ENCODE results near the gene DPYD. TPM values are rescaled to one million over a fixed set of nuclear protein-coding genes. Genes with fewer than 3 reads are reported as not detected.

DPYD gene
- total and polyA plus RNA-seq, 4 experiments from 2014 or later: 49.7 to 58.4 (median 51.9) TPM

GRCh38 chr1:97424209-97424608 is 496.6 kb downstream of the DPYD start:
- Histone ChIP-seq H3K4me3 (ENCODE audit: low read length in 2 of 2) (no peak overlapping the region), H3K27me3 (ENCODE audit: insufficient read depth, low read length) (no peaks in the 10 kb centered on the region), H3K9me3 (ENCODE audit: control insufficient read depth in 1 of 2, low read length in 2 of 2) (no peaks in the 10 kb centered on the region), H3K36me3 (ENCODE audit: insufficient read depth, low read length) (no peaks in the 10 kb centered on the region), H3K27ac (ENCODE audit: low read depth, low read length) (no peak overlapping the region), H3K4me1 (ENCODE audit: insufficient read depth, low read length) (no peaks in the 10 kb centered on the region)
- Mint-ChIP-seq H3K36me3 (peaks cover 9 to 30% of the 10 kb centered on the region in 2 donors), H3K9me3 (no peaks in the 10 kb centered on the region), H3K4me1 (peaks cover 0 to 5% (median under 1%) of the 10 kb centered on the region in 4 donors), H3K27me3 (no peaks in the 10 kb centered on the region), H3K4me3 (no peak overlapping the region), H3K27ac (no peak overlapping the region)
- CTCF ChIA-PET (ENCODE audit: partially characterized antibody): no interaction called here
- POLR2A ChIA-PET (ENCODE audit: partially characterized antibody): no interaction called here
- intact Hi-C loops (cut with micrococcal nuclease): no loop called here
- no peak for DNase-seq

DNA sequence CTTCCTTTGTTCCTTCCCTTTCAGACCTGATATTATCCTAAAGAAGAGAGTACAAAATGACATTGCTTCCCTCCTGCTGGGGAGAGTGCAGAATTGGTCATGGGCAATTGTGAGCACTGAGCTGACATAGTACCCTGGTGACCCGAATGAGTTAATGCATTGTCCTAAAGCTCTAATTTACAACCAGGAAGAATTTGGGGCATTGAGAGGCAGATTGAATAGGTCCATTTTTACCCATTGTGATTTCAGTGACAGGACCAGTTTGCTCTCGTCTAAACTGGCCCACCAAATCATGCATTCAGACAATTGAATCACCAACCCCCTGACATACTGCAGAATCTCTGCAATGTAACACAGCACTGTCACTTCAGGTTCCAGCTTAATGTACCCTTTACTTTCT is 497.4 kb downstream of the DPYD start:
- no peaks in the 10 kb centered on the region for H3K9me3 ChIP-seq (ENCODE audit: control insufficient read depth in 1 of 2, low read length in 2 of 2)
- intact Hi-C loops (cut with micrococcal nuclease): no loop called here
- POLR2A ChIA-PET (ENCODE audit: partially characterized antibody): no interaction called here
- H3K4me3 ChIP-seq (ENCODE audit: low read length in 2 of 2): no peak overlapping the region
- H3K27me3 Mint-ChIP-seq: no peaks in the 10 kb centered on the region
- no peaks in the 10 kb centered on the region for H3K27me3 ChIP-seq (ENCODE audit: insufficient read depth, low read length)
- no peaks in the 10 kb centered on the region for H3K36me3 ChIP-seq (ENCODE audit: insufficient read depth, low read length)
- no peak overlapping the region for H3K27ac Mint-ChIP-seq
- no peaks in the 10 kb centered on the region for H3K4me1 ChIP-seq (ENCODE audit: insufficient read depth, low read length)
- H3K36me3 Mint-ChIP-seq: peaks cover 9 to 37% of the 10 kb centered on the region in 2 donors
- peaks cover 0 to 5% (median under 1%) of the 10 kb centered on the region in 4 donors for H3K4me1 Mint-ChIP-seq
- CTCF ChIA-PET (ENCODE audit: partially characterized antibody): no interaction called here
- no peak overlapping the region for H3K27ac ChIP-seq (ENCODE audit: low read depth, low read length)
- no peaks in the 10 kb centered on the region for H3K9me3 Mint-ChIP-seq
- DNase-seq: no peak
- H3K4me3 Mint-ChIP-seq: no peak overlapping the region

DNA sequence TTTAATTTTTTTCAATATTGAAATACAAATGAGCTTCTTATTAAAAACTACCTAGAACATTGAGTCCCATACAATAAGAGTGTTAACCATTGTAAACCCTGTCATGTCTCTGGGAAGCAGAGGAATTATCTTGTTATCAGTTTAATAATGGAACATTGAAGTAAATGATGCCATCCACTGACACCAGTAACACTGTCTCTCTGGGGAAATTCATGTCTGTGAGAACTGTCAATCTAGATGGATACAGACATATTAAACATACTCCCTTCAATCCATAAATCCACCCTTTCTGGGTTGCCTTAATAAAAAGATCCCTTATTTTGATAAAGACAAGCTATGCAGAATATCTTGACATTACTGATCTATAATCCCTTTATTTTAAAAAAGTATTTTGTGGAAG is 503.2 kb downstream of the DPYD start:
- H3K4me1 Mint-ChIP-seq: no peaks in the 10 kb centered on the region
- no peak overlapping the region for H3K27ac Mint-ChIP-seq
- H3K27ac ChIP-seq (ENCODE audit: low read depth, low read length): no peak overlapping the region
- peaks cover 6 to 40% of the 10 kb centered on the region in 2 donors for H3K36me3 Mint-ChIP-seq
- H3K4me1 ChIP-seq (ENCODE audit: insufficient read depth, low read length): no peaks in the 10 kb centered on the region
- no peaks in the 10 kb centered on the region for H3K9me3 Mint-ChIP-seq
- intact Hi-C loops (cut with micrococcal nuclease): no loop called here
- ChIA-PET CTCF (ENCODE audit: partially characterized antibody) (no interaction called here), POLR2A (ENCODE audit: partially characterized antibody) (interaction anchor here (0.6 kb wide), 1 partner anchor 8 kb away, joined by 3 read pairs; no protein-coding TSS in a partner anchor)
- no peaks in the 10 kb centered on the region for H3K27me3 Mint-ChIP-seq
- no peak for DNase-seq
- no peak overlapping the region for H3K4me3 ChIP-seq (ENCODE audit: low read length in 2 of 2)
- H3K9me3 ChIP-seq (ENCODE audit: control insufficient read depth in 1 of 2, low read length in 2 of 2): no peaks in the 10 kb centered on the region
- no peaks in the 10 kb centered on the region for H3K36me3 ChIP-seq (ENCODE audit: insufficient read depth, low read length)
- H3K27me3 ChIP-seq (ENCODE audit: insufficient read depth, low read length): no peaks in the 10 kb centered on the region
- H3K4me3 Mint-ChIP-seq: no peak overlapping the region

DNA sequence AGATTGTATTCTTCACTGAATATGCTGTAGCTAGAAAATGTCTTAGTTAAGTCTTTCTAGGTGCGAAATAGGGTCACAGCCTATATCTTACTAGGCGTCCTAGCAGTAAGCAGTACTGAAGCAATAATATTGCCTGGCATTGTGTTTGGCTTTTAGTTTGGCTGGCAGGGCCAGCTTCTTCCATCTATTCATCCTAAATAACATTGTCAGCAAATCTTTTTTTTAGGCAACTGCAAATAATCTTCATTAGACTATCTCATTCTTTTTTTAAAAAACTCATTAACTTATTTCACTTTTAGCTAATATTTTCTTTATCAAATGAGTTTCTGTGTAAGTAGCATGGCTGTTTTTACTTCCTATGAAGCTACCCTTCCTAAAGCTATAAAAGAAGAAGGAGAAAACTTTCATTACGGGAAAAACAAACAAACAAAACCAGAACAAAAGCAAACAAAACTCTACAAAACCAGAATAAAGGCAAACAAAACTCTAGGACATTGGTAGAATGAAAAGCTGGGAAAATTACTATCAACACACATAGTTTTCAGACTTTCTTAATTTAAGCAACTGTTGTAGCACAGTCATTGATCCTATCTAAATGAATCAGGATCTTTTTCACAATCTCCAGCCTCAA is 506.0 kb downstream of the DPYD start:
- Mint-ChIP-seq H3K27me3 (no peaks in the 10 kb centered on the region), H3K36me3 (peaks cover 8 to 28% of the 10 kb centered on the region in 2 donors), H3K4me3 (no peak overlapping the region), H3K27ac (no peak overlapping the region), H3K9me3 (no peaks in the 10 kb centered on the region), H3K4me1 (no peaks in the 10 kb centered on the region)
- H3K4me1 ChIP-seq (ENCODE audit: insufficient read depth, low read length): no peaks in the 10 kb centered on the region
- H3K27ac ChIP-seq (ENCODE audit: low read depth, low read length): no peak overlapping the region
- no peaks in the 10 kb centered on the region for H3K9me3 ChIP-seq (ENCODE audit: control insufficient read depth in 1 of 2, low read length in 2 of 2)
- no peaks in the 10 kb centered on the region for H3K27me3 ChIP-seq (ENCODE audit: insufficient read depth, low read length)
- no peaks in the 10 kb centered on the region for H3K36me3 ChIP-seq (ENCODE audit: insufficient read depth, low read length)
- intact Hi-C loops (cut with micrococcal nuclease): no loop called here
- ChIA-PET CTCF (ENCODE audit: partially characterized antibody) (interaction anchor here (1.5 kb wide), 1 partner anchor 8 kb away, joined by 3 read pairs; no protein-coding TSS in a partner anchor), POLR2A (ENCODE audit: partially characterized antibody) (no interaction called here)
- H3K4me3 ChIP-seq (ENCODE audit: low read length in 2 of 2): no peak overlapping the region
- no peak for DNase-seq

DNA sequence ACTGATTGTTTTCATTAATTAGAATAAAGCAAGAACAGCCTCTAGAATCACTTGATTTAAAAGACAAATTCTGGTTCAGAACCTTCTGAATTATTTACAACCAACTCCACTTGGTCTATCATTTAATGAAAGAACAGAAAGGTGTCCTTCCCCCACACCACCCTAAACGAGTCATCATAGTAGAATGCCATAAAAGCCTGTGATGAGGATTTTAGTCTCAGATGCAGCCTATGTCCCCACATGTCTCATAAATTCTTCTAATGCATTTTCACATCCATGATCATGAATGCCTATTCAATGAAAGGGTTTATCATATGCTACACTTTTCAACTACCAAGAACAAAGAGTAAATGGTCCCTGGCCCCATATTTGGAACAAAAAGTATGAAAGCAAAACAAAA is 508.1 kb downstream of the DPYD start:
- ChIA-PET POLR2A (ENCODE audit: partially characterized antibody) (no interaction called here), CTCF (ENCODE audit: partially characterized antibody) (no interaction called here)
- Histone ChIP-seq H3K9me3 (ENCODE audit: control insufficient read depth in 1 of 2, low read length in 2 of 2) (no peaks in the 10 kb centered on the region), H3K4me3 (ENCODE audit: low read length in 2 of 2) (no peak overlapping the region), H3K27me3 (ENCODE audit: insufficient read depth, low read length) (no peaks in the 10 kb centered on the region), H3K27ac (ENCODE audit: low read depth, low read length) (no peak overlapping the region), H3K4me1 (ENCODE audit: insufficient read depth, low read length) (no peaks in the 10 kb centered on the region), H3K36me3 (ENCODE audit: insufficient read depth, low read length) (no peaks in the 10 kb centered on the region)
- intact Hi-C loops (cut with micrococcal nuclease): no loop called here
- Mint-ChIP-seq H3K9me3 (no peaks in the 10 kb centered on the region), H3K4me3 (no peak overlapping the region), H3K27ac (no peak overlapping the region), H3K27me3 (no peaks in the 10 kb centered on the region), H3K36me3 (peaks cover 24 to 35% of the 10 kb centered on the region in 2 donors), H3K4me1 (no peaks in the 10 kb centered on the region)
- no peak for DNase-seq

DNA sequence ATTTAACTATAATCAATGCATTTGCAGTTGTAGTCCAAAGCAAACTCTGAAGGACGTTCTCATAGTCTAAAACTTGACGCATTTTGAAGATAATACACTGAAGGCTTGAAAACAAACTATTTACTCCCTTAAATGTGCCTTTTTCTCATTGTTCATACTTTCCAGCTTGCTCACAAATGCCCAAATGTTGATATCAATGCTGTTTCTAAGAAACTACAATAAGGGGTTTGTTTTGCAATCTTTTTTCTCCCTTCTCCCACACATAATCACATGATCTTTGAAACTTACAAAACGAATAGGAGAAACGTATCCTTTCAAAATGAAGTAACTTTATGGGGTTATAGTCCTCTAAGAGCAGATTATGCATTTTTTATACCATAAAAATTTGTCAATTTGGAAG is 508.7 kb downstream of the DPYD start:
- H3K36me3 ChIP-seq (ENCODE audit: insufficient read depth, low read length): no peaks in the 10 kb centered on the region
- no peaks in the 10 kb centered on the region for H3K4me1 ChIP-seq (ENCODE audit: insufficient read depth, low read length)
- intact Hi-C loops (cut with micrococcal nuclease): no loop called here
- no peak overlapping the region for H3K4me3 Mint-ChIP-seq
- no peaks in the 10 kb centered on the region for H3K9me3 ChIP-seq (ENCODE audit: control insufficient read depth in 1 of 2, low read length in 2 of 2)
- no peaks in the 10 kb centered on the region for H3K27me3 Mint-ChIP-seq
- no peak overlapping the region for H3K27ac ChIP-seq (ENCODE audit: low read depth, low read length)
- ChIA-PET CTCF (ENCODE audit: partially characterized antibody) (no interaction called here), POLR2A (ENCODE audit: partially characterized antibody) (no interaction called here)
- no peak for DNase-seq
- H3K9me3 Mint-ChIP-seq: peaks cover 0 to 2% (median 0%) of the 10 kb centered on the region in 8 donors
- H3K27ac Mint-ChIP-seq: no peak overlapping the region
- H3K36me3 Mint-ChIP-seq: peaks cover 30 to 39% of the 10 kb centered on the region in 2 donors
- H3K27me3 ChIP-seq (ENCODE audit: insufficient read depth, low read length): no peaks in the 10 kb centered on the region
- H3K4me1 Mint-ChIP-seq: peaks cover 0 to 1% (median 0%) of the 10 kb centered on the region in 4 donors
- H3K4me3 ChIP-seq (ENCODE audit: low read length in 2 of 2): no peak overlapping the region

GRCh38 chr1:97396463-97396862 is 524.4 kb downstream of the DPYD start:
- H3K9me3 Mint-ChIP-seq: peaks cover 0 to 8% (median 5%) of the 10 kb centered on the region in 8 donors
- Histone ChIP-seq H3K9me3 (ENCODE audit: control insufficient read depth in 1 of 2, low read length in 2 of 2) (no peaks in the 10 kb centered on the region), H3K4me1 (ENCODE audit: insufficient read depth, low read length) (no peaks in the 10 kb centered on the region), H3K27ac (ENCODE audit: low read depth, low read length) (no peak overlapping the region), H3K27me3 (ENCODE audit: insufficient read depth, low read length) (no peaks in the 10 kb centered on the region), H3K4me3 (ENCODE audit: low read length in 2 of 2) (no peak overlapping the region), H3K36me3 (ENCODE audit: insufficient read depth, low read length) (no peaks in the 10 kb centered on the region)
- CTCF ChIA-PET (ENCODE audit: partially characterized antibody): no interaction called here
- intact Hi-C loops (cut with micrococcal nuclease): no loop called here
- POLR2A ChIA-PET (ENCODE audit: partially characterized antibody): no interaction called here
- H3K4me3 Mint-ChIP-seq: no peak overlapping the region
- peaks cover 20 to 32% of the 10 kb centered on the region in 2 donors for H3K36me3 Mint-ChIP-seq
- DNase-seq: no peak
- H3K27me3 Mint-ChIP-seq: no peaks in the 10 kb centered on the region
- H3K4me1 Mint-ChIP-seq: peaks cover 0 to 1% (median 0%) of the 10 kb centered on the region in 4 donors
- no peak overlapping the region for H3K27ac Mint-ChIP-seq

All from CD4-positive, alpha-beta memory T cell (primary cell).